ENCODE data around the gene SC5D.

The SC5D gene

DNA sequence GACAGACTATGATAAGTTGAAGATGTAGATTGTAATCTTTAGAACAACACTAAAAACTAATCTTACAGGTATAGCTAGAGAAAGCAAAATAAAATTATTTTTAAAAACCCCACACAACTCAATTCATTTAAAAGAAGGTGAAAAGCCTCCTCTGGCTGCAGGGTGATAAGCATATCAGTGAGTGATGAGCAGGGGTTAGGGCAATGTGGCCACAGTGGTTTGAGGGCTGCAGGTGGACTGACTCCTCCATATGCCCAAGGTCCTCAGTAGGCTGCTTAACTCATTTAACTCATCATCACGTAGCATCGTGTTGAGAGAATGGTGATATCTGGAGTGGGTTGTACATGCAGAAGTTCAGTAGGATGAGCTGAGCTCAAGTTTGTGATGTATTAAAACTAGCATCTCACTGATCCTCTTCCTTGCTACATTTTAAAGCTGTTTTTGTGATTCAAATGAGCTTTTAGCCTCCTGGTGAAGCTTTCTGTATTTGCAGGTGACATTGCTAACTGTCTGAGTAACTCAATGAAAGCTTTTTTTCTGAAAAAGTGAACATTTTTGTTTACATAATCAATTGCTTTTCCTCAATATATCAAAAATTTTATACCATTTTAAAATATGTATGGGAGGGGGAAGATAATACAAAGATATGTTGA lies 37.0 kb upstream of the SC5D start:
- no peak for DNase-seq (ENCODE audit: insufficient read length, low spot score)
- no peak for FAIRE-seq
- TF ChIP-seq TAF1 (IDR thresholded peaks at IDR 0.05; ENCODE audit: low read depth, low read length) (no peak), POLR2A (IDR thresholded peaks at IDR 0.05; ENCODE audit: low read depth, low read length) (no peak), POLR2AphosphoS5 (IDR thresholded peaks at IDR 0.05; ENCODE audit: low read depth, low read length) (no peak), PAX5 (IDR thresholded peaks at IDR 0.05; ENCODE audit: insufficient read depth, low read length, severe bottlenecking) (no peak), POU2F2 (IDR thresholded peaks at IDR 0.05; ENCODE audit: low read depth, low read length) (no peak), SPI1 (IDR thresholded peaks at IDR 0.05; ENCODE audit: low read depth, low read length) (no peak)

DNA sequence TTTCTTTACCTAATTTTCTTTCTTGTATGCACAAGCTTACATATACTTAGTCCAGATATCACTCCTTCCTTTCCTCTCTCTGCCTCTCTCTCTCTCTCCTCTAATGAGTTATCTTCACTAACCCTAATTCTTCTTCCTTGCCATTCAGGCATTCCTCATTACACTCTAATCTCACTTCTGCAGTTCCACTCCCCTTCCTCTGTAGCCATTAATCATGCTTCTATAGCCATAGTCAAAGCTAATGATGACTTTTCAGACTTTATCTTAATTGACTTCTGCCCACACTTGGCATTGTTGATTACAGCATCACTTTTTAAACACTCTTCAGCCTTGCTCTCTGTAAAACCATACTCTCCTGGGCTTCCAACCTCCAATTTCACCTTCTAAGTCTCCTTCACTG lies 35.3 kb upstream of the SC5D start:
- TF ChIP-seq PAX5 (IDR thresholded peaks at IDR 0.05; ENCODE audit: insufficient read depth, low read length, severe bottlenecking): no peak
- TF ChIP-seq POU2F2 (IDR thresholded peaks at IDR 0.05; ENCODE audit: low read depth, low read length): no peak
- TF ChIP-seq POLR2A (IDR thresholded peaks at IDR 0.05; ENCODE audit: low read depth, low read length): no peak
- TF ChIP-seq SPI1 (IDR thresholded peaks at IDR 0.05; ENCODE audit: low read depth, low read length): no peak
- no peak for TF ChIP-seq POLR2AphosphoS5 (IDR thresholded peaks at IDR 0.05; ENCODE audit: low read depth, low read length)
- no peak for TF ChIP-seq TAF1 (IDR thresholded peaks at IDR 0.05; ENCODE audit: low read depth, low read length)
- FAIRE-seq: no peak
- DNase-seq (ENCODE audit: insufficient read length, low spot score): no peak

DNA sequence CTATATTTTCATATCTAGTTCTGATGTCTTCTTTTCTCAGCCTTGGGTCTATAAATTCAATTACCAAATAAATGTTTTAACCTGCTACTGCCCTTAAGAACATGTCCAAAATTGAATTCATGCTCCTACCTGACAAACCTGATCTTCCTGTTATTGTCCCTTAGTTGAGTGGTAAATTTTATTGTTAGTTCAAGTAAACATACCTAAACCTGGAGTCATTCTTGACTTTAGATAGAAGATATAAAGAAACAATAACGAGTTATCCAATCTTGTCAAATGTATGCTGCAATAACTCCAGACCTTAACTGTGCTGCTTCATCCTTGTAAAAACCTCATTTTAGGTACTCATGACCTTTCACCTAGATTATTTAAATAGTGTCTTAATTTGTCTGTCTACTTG lies 34.6 kb upstream of the SC5D start:
- FAIRE-seq: no peak
- no peak for DNase-seq (ENCODE audit: insufficient read length, low spot score)
- TF ChIP-seq PAX5 (IDR thresholded peaks at IDR 0.05; ENCODE audit: insufficient read depth, low read length, severe bottlenecking) (no peak), TAF1 (IDR thresholded peaks at IDR 0.05; ENCODE audit: low read depth, low read length) (no peak), POLR2AphosphoS5 (IDR thresholded peaks at IDR 0.05; ENCODE audit: low read depth, low read length) (no peak), POLR2A (IDR thresholded peaks at IDR 0.05; ENCODE audit: low read depth, low read length) (no peak), SPI1 (IDR thresholded peaks at IDR 0.05; ENCODE audit: low read depth, low read length) (no peak), POU2F2 (IDR thresholded peaks at IDR 0.05; ENCODE audit: low read depth, low read length) (no peak)

DNA sequence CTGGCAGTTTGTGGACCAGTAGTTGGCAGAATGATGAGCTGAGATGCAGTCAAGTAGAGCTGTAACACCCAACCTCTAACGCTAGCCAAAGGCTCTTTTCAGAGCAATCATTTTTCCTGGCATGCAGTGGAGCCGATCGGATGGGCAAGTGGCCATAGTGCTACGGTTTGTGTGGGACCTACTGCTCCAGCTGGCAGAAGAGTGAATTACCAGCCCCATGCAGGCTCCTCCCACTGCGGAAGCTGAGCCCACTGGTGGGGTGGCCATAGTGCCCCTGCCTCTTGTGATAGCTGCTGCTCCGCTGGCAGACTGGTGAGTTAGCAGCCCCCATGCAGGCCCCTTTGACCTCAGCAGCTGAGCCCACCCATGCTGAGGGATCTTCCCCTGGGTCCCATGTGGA lies 27.0 kb upstream of the SC5D start:
- DNase-seq (ENCODE audit: insufficient read length, low spot score): no peak
- no peak for TF ChIP-seq POLR2A (IDR thresholded peaks at IDR 0.05; ENCODE audit: low read depth, low read length)
- no peak for FAIRE-seq

DNA sequence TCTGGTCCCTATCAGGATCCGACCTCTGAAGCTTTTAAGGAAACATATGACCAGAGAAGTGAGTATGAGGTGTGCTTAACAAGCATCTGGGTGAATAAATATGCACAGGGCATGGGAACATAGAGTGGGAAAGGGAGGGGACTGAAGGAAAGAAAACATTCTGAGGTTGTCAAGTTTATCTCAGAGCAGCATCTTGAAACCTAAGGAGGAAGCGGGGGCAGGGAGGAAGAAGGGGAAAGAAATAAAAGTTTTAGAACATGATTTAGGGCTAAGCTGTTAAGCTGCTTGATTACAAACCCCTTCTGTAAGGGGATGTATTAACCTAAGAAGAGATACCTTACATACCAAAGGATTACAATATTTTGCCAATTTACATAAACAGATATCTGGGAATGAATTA lies 24.0 kb upstream of the SC5D start:
- FAIRE-seq (no peak), DNase-seq (ENCODE audit: insufficient read length, low spot score) (no peak)
- TF ChIP-seq SPI1 (IDR thresholded peaks at IDR 0.05; ENCODE audit: low read depth, low read length) (no peak), TAF1 (IDR thresholded peaks at IDR 0.05; ENCODE audit: low read depth, low read length) (no peak), POLR2AphosphoS5 (IDR thresholded peaks at IDR 0.05; ENCODE audit: low read depth, low read length) (no peak), POU2F2 (IDR thresholded peaks at IDR 0.05; ENCODE audit: low read depth, low read length) (no peak), PAX5 (IDR thresholded peaks at IDR 0.05; ENCODE audit: insufficient read depth, low read length, severe bottlenecking) (no peak), POLR2A (IDR thresholded peaks at IDR 0.05; ENCODE audit: low read depth, low read length) (no peak)

DNA sequence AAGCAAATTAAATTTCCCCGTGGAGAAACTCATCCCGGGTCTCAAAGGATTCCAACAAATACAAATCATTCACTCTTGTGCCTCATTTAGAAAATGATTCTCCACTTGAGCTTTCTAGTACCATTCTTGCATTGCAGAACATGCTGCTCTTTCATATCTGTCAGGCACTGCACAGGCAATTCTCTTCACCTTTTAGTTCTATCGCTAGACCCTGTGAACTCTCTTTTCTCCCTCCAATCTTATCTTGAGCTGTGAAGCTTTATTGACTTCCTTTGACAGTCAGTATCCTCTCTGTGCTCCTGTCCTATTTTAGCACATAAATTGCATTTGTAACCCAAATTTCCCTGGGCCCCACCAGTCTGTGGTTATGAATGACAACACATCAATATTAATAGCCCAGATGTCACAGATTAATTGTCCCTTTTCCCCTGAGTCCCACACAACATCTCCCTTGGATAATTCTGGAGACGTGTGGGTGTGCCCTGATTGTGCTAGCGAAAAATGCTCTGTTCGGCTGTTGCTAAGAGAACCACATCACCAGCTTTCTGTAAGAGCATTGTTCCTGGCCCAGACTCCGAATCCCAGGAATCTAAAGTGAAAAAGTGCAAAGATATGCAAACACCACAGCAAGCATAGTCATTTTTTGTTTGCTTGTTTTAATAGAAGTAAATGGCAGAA lies 22.4 kb upstream of the SC5D start:
- DNase-seq (ENCODE audit: insufficient read length, low spot score) (no peak), FAIRE-seq (no peak)
- no peak for TF ChIP-seq POU2F2 (IDR thresholded peaks at IDR 0.05; ENCODE audit: low read depth, low read length)
- no peak for TF ChIP-seq POLR2A (IDR thresholded peaks at IDR 0.05; ENCODE audit: low read depth, low read length)
- TF ChIP-seq TAF1 (IDR thresholded peaks at IDR 0.05; ENCODE audit: low read depth, low read length): no peak
- no peak for TF ChIP-seq PAX5 (IDR thresholded peaks at IDR 0.05; ENCODE audit: insufficient read depth, low read length, severe bottlenecking)
- TF ChIP-seq POLR2AphosphoS5 (IDR thresholded peaks at IDR 0.05; ENCODE audit: low read depth, low read length): no peak
- no peak for TF ChIP-seq SPI1 (IDR thresholded peaks at IDR 0.05; ENCODE audit: low read depth, low read length)

DNA sequence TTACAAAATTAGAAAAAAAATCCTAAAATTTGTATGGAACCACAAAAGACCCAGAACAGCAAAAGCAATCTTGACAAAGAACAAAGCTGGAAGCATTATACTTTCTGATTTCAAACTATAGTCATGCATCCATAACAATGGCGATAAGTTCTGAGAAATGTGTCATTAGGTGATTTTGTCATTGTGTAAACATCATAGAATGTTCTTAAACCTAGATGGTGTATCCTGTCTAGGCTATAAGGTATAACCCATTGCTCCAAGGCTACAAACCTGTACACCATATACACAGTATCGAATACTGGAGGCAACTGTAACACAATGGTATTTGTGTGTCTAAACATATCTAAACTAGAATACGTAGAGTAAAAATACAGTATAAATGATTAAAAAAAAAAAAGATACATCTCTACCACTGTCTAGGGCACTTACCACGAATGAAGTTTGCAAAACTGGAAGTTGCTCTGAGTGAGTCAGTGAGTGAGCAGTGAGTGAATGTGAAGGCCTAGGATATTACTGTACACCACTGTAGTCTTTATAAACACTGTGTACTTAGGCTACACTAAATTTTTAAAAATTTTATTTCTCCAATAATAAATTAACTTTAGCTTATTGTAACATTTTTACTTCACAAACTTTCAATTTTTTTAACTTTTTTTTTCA lies 18.1 kb upstream of the SC5D start:
- FAIRE-seq: no peak
- TF ChIP-seq PAX5 (IDR thresholded peaks at IDR 0.05; ENCODE audit: insufficient read depth, low read length, severe bottlenecking): no peak
- no peak for TF ChIP-seq SPI1 (IDR thresholded peaks at IDR 0.05; ENCODE audit: low read depth, low read length)
- TF ChIP-seq POLR2AphosphoS5 (IDR thresholded peaks at IDR 0.05; ENCODE audit: low read depth, low read length): no peak
- TF ChIP-seq TAF1 (IDR thresholded peaks at IDR 0.05; ENCODE audit: low read depth, low read length): no peak
- no peak for TF ChIP-seq POLR2A (IDR thresholded peaks at IDR 0.05; ENCODE audit: low read depth, low read length)
- no peak for TF ChIP-seq POU2F2 (IDR thresholded peaks at IDR 0.05; ENCODE audit: low read depth, low read length)
- no peak for DNase-seq (ENCODE audit: insufficient read length, low spot score)

DNA sequence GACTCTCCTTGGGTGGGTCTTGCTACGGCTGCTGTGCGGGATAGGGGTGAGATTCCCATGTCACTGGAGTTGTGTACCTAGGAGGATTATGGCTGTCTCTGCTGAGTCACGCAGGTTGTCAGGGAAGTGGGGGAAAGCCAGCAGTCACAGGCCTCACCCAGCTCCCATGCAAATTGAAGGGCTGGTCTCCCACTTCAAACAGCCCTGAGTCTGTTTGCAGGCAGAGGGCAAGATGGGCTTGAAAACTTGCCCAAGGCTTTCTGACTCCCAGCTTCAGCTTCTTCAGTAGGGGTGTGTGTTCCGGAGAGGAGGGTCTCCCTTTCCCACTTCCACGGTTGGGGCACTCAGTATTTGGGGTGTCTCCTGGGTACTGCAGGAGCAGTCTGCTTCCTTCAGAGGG lies 10.9 kb upstream of the SC5D start:
- no peak for TF ChIP-seq SPI1 (IDR thresholded peaks at IDR 0.05; ENCODE audit: low read depth, low read length)
- TF ChIP-seq POLR2AphosphoS5 (IDR thresholded peaks at IDR 0.05; ENCODE audit: low read depth, low read length): no peak
- no peak for TF ChIP-seq PAX5 (IDR thresholded peaks at IDR 0.05; ENCODE audit: insufficient read depth, low read length, severe bottlenecking)
- no peak for TF ChIP-seq TAF1 (IDR thresholded peaks at IDR 0.05; ENCODE audit: low read depth, low read length)
- TF ChIP-seq POLR2A (IDR thresholded peaks at IDR 0.05; ENCODE audit: low read depth, low read length): no peak
- TF ChIP-seq POU2F2 (IDR thresholded peaks at IDR 0.05; ENCODE audit: low read depth, low read length): no peak
- no peak for DNase-seq (ENCODE audit: insufficient read length, low spot score)
- FAIRE-seq: no peak

DNA sequence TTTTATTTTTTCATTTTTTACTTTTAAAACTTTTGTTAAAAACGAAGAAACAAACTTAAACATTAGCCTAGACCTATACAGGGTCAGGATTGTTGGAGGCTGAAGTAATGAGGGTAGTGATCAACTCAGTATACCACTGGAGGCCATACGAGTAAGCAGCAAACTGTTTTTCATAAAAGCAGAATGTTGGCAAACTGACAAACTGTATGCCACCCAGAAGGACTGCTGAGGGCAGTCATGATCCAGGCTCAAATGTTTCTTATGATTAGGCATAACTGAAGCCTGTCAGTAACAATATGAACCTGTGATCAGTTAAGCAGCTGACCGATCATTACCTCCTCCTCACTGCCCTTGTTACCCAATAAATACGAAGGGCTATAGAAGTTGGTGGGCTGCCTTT lies 10.2 kb upstream of the SC5D start:
- FAIRE-seq: no peak
- DNase-seq (ENCODE audit: insufficient read length, low spot score): no peak

More for the DNA sequence above, 10.2 kb upstream of the SC5D start:
- TF ChIP-seq SPI1 (IDR thresholded peaks at IDR 0.05; ENCODE audit: low read depth, low read length): no peak

All from GM12891 (cell line).